Measurements from ENCODE around the gene MYO1D.

MYO1D gene

GRCh38 chr17:32849879-32850278 lies 27.0 kb downstream of the MYO1D start:
- Mint-ChIP-seq H3K9me3 (no peaks in the 10 kb centered on the region), H3K36me3 (no peaks in the 10 kb centered on the region), H3K4me3 (no peak overlapping the region), H3K27ac (no peak overlapping the region), H3K27me3 (peaks cover 1% of the 10 kb centered on the region), H3K4me1 (no peaks in the 10 kb centered on the region)

DNA sequence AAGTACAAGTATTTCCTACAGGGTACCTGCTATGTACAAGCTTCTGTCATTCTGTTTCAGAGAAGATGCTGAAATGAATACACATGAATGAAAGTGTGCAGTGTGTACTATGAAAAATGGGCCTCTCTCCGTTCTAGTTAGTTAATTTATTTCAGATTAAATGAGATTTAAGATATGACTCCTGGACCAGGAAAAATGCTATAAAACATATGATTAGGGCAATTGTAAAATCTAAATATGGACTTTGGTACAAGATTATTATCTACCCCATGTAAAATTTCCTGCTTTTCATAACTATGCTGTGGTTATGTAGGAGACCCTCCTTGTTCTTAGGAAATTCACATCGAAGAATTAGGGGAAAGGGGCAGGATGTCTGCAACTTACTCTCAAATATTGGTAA lies 28.9 kb downstream of the MYO1D start:
- no peak overlapping the region for H3K27ac Mint-ChIP-seq
- H3K36me3 Mint-ChIP-seq: no peaks in the 10 kb centered on the region
- H3K4me1 Mint-ChIP-seq: no peaks in the 10 kb centered on the region
- H3K27me3 Mint-ChIP-seq: peaks cover 4% of the 10 kb centered on the region
- H3K4me3 Mint-ChIP-seq: no peak overlapping the region
- no peaks in the 10 kb centered on the region for H3K9me3 Mint-ChIP-seq

- H3K27me3 Mint-ChIP-seq: peaks cover 3% of the 10 kb centered on the region
- H3K36me3 Mint-ChIP-seq: no peaks in the 10 kb centered on the region
- no peaks in the 10 kb centered on the region for H3K4me1 Mint-ChIP-seq
- no peak overlapping the region for H3K4me3 Mint-ChIP-seq
- H3K9me3 Mint-ChIP-seq: no peaks in the 10 kb centered on the region
- H3K27ac Mint-ChIP-seq: no peak overlapping the region
Measured at GRCh38 chr17:32846143-32846542, 30.8 kb downstream of the MYO1D start.

DNA sequence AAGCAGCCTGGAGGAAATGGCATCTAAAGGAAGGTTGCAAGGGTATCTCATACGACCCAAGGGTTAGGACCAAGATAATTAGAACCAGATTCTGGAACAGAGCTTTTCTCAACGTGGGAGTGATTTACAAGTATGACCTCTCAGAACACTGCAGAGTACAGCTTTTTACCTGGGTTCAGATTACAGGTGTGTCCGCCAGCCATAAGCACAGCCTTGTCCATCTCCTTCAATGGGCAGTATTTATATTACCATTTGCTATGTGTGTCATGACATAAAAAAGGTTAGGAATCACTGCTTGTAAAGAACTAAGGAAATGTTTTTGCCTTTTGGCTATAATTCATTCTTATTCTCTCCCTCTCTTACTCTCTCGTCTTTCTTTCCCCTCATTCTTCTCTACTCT lies 36.7 kb downstream of the MYO1D start:
- Mint-ChIP-seq H3K4me3 (no peak overlapping the region), H3K27ac (no peak overlapping the region), H3K4me1 (no peaks in the 10 kb centered on the region), H3K9me3 (no peaks in the 10 kb centered on the region), H3K27me3 (peaks cover 3% of the 10 kb centered on the region), H3K36me3 (no peaks in the 10 kb centered on the region)

DNA sequence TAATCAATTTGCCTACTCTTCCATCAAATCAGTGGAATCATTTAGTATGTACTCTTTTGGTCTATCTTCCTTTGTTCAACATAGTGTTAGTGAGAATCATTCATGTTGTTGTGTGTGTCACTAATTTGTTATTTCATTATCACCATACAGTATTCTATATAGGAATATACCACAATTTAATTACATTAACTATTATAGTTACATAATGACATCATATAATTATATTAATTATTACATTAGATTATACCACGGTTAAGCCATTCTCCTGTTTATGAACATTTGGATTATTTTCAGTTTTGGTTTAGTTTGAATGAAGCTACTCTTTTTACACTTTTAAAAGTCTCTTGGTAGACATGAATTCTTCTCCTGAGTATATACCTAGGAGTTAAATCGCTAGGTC lies 40.4 kb downstream of the MYO1D start:
- Mint-ChIP-seq H3K27me3 (peaks cover 2% of the 10 kb centered on the region), H3K27ac (no peak overlapping the region), H3K36me3 (no peaks in the 10 kb centered on the region), H3K9me3 (no peaks in the 10 kb centered on the region), H3K4me3 (no peak overlapping the region), H3K4me1 (no peaks in the 10 kb centered on the region)

DNA sequence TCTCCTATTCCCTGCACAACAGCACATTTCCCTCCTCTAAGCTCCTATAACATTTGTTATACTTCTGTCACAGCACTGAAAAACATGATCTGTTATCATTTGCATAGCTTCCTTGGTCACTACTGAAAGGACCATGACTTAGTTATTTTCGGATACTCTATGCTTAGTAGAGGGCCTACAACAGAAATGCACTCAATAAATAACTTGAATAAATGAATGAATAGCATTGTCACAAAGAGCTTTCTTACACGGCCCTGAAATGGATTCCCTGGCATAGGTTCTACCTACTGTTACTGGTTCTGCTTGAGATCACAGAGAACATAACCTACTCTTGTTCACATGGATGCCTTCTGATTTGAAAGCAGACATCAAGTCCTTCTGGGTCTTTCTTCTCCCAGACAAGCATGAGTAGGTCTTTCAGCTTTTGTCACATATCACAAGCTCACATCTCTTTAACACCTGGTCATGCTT lies 41.6 kb downstream of the MYO1D start:
- no peaks in the 10 kb centered on the region for H3K9me3 Mint-ChIP-seq
- no peak overlapping the region for H3K4me3 Mint-ChIP-seq
- no peaks in the 10 kb centered on the region for H3K36me3 Mint-ChIP-seq
- peaks cover 2% of the 10 kb centered on the region for H3K27me3 Mint-ChIP-seq
- no peak overlapping the region for H3K27ac Mint-ChIP-seq
- H3K4me1 Mint-ChIP-seq: no peaks in the 10 kb centered on the region

- no peaks in the 10 kb centered on the region for H3K4me1 Mint-ChIP-seq
- no peaks in the 10 kb centered on the region for H3K36me3 Mint-ChIP-seq
- no peak overlapping the region for H3K4me3 Mint-ChIP-seq
- H3K9me3 Mint-ChIP-seq: no peaks in the 10 kb centered on the region
- no peak overlapping the region for H3K27ac Mint-ChIP-seq
- H3K27me3 Mint-ChIP-seq: peaks cover 2% of the 10 kb centered on the region
Measured at GRCh38 chr17:32834104-32834503, 42.8 kb downstream of the MYO1D start.

- Mint-ChIP-seq H3K4me1 (peaks cover 5% of the 10 kb centered on the region), H3K27me3 (peaks cover 2% of the 10 kb centered on the region), H3K27ac (no peak overlapping the region), H3K9me3 (no peaks in the 10 kb centered on the region), H3K4me3 (no peak overlapping the region), H3K36me3 (no peaks in the 10 kb centered on the region)
Measured at GRCh38 chr17:32833526-32833925, 43.4 kb downstream of the MYO1D start.

DNA sequence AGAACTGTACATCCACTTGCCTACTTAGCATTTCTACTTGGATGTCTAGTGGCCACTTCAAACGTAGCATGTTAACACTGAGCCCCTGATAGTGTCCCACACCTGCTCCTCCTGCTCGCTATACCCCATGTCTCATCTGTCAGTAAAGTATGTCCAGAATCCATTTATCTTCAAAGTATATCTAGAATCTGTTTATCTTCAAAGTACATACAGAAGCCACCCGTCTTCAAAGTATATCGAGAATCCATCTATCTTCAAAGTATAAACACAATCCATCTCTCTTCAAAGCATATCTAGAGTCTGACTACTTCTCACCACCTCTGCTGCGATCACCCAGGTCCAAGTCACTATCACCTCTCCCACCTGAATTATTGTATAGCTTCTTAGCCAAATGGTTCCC lies 43.8 kb downstream of the MYO1D start:
- Mint-ChIP-seq H3K9me3 (no peaks in the 10 kb centered on the region), H3K4me1 (peaks cover 7% of the 10 kb centered on the region), H3K4me3 (no peak overlapping the region), H3K27me3 (peaks cover 2% of the 10 kb centered on the region), H3K36me3 (no peaks in the 10 kb centered on the region), H3K27ac (no peak overlapping the region)

- H3K4me3 Mint-ChIP-seq: no peak overlapping the region
- no peaks in the 10 kb centered on the region for H3K36me3 Mint-ChIP-seq
- H3K27me3 Mint-ChIP-seq: peaks cover 2% of the 10 kb centered on the region
- H3K4me1 Mint-ChIP-seq: peaks cover 7% of the 10 kb centered on the region
- H3K9me3 Mint-ChIP-seq: no peaks in the 10 kb centered on the region
- no peak overlapping the region for H3K27ac Mint-ChIP-seq
Measured at GRCh38 chr17:32831627-32832243, 45.2 kb downstream of the MYO1D start.

DNA sequence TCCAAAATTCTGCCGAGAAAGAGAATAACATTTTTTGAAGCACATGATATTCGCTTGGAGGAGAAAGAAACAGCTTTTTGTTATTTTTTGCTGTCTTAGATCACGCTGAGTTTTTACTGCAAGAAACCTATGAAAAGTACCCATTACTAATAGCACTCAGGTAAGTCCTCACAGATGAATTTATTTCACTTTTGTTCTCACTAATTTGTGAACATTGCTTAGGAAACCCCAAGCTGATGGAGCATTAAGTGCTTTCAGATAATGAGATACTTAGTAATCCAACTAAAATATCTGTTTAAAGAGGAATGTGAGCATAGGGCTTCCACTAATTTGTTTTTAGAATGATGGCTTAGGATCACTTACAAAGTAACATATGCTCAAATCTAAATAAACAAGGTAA lies 45.7 kb downstream of the MYO1D start:
- Mint-ChIP-seq H3K36me3 (no peaks in the 10 kb centered on the region), H3K4me3 (no peak overlapping the region), H3K4me1 (peaks cover 7% of the 10 kb centered on the region), H3K9me3 (no peaks in the 10 kb centered on the region), H3K27ac (no peak overlapping the region), H3K27me3 (peaks cover 3% of the 10 kb centered on the region)

- no peaks in the 10 kb centered on the region for H3K36me3 Mint-ChIP-seq
- peaks cover 7% of the 10 kb centered on the region for H3K4me1 Mint-ChIP-seq
- H3K27ac Mint-ChIP-seq: no peak overlapping the region
- no peaks in the 10 kb centered on the region for H3K9me3 Mint-ChIP-seq
- H3K27me3 Mint-ChIP-seq: peaks cover 7% of the 10 kb centered on the region
- H3K4me3 Mint-ChIP-seq: no peak overlapping the region
Measured at GRCh38 chr17:32828822-32829221, 48.1 kb downstream of the MYO1D start.

DNA sequence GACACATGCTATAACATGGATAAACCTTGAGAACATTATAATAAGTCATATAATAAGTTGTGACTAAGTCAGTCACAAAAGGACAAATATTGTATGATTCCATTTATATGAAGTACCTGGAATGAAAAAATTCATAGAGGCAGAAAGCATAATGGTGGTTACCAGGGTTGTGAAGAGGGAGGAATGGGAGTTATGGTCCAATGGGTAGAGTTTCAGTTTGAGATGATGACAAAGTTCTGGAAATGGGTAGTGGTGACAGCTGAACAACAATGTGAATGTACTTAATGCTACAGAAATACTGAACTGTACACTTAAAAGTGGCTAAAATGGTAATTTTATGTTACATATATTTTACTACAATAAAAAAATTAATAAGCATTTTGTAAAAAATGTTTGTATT lies 49.7 kb downstream of the MYO1D start:
- H3K27ac Mint-ChIP-seq: no peak overlapping the region
- H3K4me3 Mint-ChIP-seq: no peak overlapping the region
- no peaks in the 10 kb centered on the region for H3K9me3 Mint-ChIP-seq
- peaks cover 7% of the 10 kb centered on the region for H3K4me1 Mint-ChIP-seq
- peaks cover 9% of the 10 kb centered on the region for H3K27me3 Mint-ChIP-seq
- no peaks in the 10 kb centered on the region for H3K36me3 Mint-ChIP-seq

- no peaks in the 10 kb centered on the region for H3K36me3 Mint-ChIP-seq
Measured at GRCh38 chr17:32826076-32826475, 50.8 kb downstream of the MYO1D start.

GRCh38 chr17:32824334-32824733 lies 52.6 kb downstream of the MYO1D start:
- no peak overlapping the region for H3K4me3 Mint-ChIP-seq
- peaks cover 15% of the 10 kb centered on the region for H3K27me3 Mint-ChIP-seq
- no peaks in the 10 kb centered on the region for H3K36me3 Mint-ChIP-seq
- H3K9me3 Mint-ChIP-seq: no peaks in the 10 kb centered on the region
- peaks cover 7% of the 10 kb centered on the region for H3K4me1 Mint-ChIP-seq
- no peak overlapping the region for H3K27ac Mint-ChIP-seq

More at GRCh38 chr17:32826076-32826475, 50.8 kb downstream of the MYO1D start:
- Mint-ChIP-seq H3K9me3 (no peaks in the 10 kb centered on the region), H3K4me1 (peaks cover 7% of the 10 kb centered on the region), H3K27ac (no peak overlapping the region), H3K27me3 (peaks cover 13% of the 10 kb centered on the region), H3K4me3 (no peak overlapping the region)

GRCh38 chr17:32822996-32823395 lies 53.9 kb downstream of the MYO1D start:
- Mint-ChIP-seq H3K27ac (no peak overlapping the region), H3K4me3 (no peak overlapping the region), H3K4me1 (no peaks in the 10 kb centered on the region), H3K27me3 (peaks cover 15% of the 10 kb centered on the region), H3K9me3 (no peaks in the 10 kb centered on the region), H3K36me3 (no peaks in the 10 kb centered on the region)

All from activated naive CD4-positive, alpha-beta T cell treated with anti-CD3 and anti-CD28 coated beads, Interleukin-2, amount 50 U/mL, for 24 hours (primary cell).